ENCODE data around the gene PRDM5. TPM values are rescaled to one million over a fixed set of nuclear protein-coding genes. Genes with fewer than 3 reads are reported as not detected.

The PRDM5 gene
- total and polyA plus RNA-seq, 9 of the 15 experiments (the other 6 are each of a cell fraction or from before 2014, with no cell fraction given) = not detected

GRCh38 chr4:120926358-120927025 lies 4.0 kb upstream of the PRDM5 start:
- no peak overlapping the region for H3K4me3 ChIP-seq
- no peak overlapping the region for H3K27ac ChIP-seq (ENCODE audit: extremely low read depth, low read depth, low read length)
- no peaks in the 10 kb centered on the region for H3K36me3 ChIP-seq (ENCODE audit: control insufficient read depth, insufficient read depth, low read length)
- in situ Hi-C loops (cut with MboI) (no loop called here), intact Hi-C loops (cut with micrococcal nuclease) (no loop called here)
- H4K20me1 ChIP-seq (replicated peaks; ENCODE audit: control insufficient read depth, insufficient read depth, low read length) = no peaks in the 10 kb centered on the region
- no peak for ATAC-seq
- no peak overlapping the region for H3K9ac ChIP-seq (ENCODE audit: insufficient read depth in 1 of 2, low read depth in 2 of 2, low read length in 2 of 2)
- no peaks in the 10 kb centered on the region for H3K9me3 ChIP-seq (replicated peaks; ENCODE audit: control insufficient read depth, insufficient read depth, low read depth, low read length)
- H3K79me2 ChIP-seq (ENCODE audit: control insufficient read depth, insufficient read depth, low read length) = no peaks in the 10 kb centered on the region
- WGBS (ENCODE audit: insufficient coverage, low coverage, missing lambda C conversion rate) = 2% methylated on average over 3 of the region's 3 CpGs
- no peak for DNase-seq (ENCODE audit: extremely low read depth in 1 of 4, low spot score in 3 of 4)
- H3K4me1 ChIP-seq (replicated peaks in 1 of 2; ENCODE audit: control insufficient read depth in 2 of 2, insufficient read depth in 2 of 2, low read length in 2 of 2) = no peaks in the 10 kb centered on the region; a peak in 1 of 5 replicates
- FAIRE-seq = no peak
- H2AFZ ChIP-seq (ENCODE audit: low read depth, low read length) = no peak overlapping the region
- no TSS peak for BruUV-seq (replicated peaks)
- ChIA-PET CTCF (ENCODE audit: low intra/inter-chr PET ratio) (no interaction called here), POLR2A (no interaction called here)
- H3K27me3 ChIP-seq (ENCODE audit: control insufficient read depth in 2 of 2, insufficient read depth in 2 of 2, low read length in 2 of 2) = no peaks in the 10 kb centered on the region
- no peak overlapping the region for H3K4me2 ChIP-seq (ENCODE audit: insufficient read depth, low read length)
- no peaks in the 10 kb centered on the region for H3K9me1 ChIP-seq (ENCODE audit: control insufficient read depth, insufficient read depth, low read length)
- TF ChIP-seq RFX7 (CRISPR knock-in tag; IDR thresholded peaks at IDR 0.05) = no peak
- no peak for TF ChIP-seq RBM25 (IDR thresholded peaks at IDR 0.05; ENCODE audit: low read depth, low read length, severe bottlenecking)
- no peak for TF ChIP-seq ZNF263 (CRISPR knock-in tag; IDR thresholded peaks at IDR 0.05; ENCODE audit: borderline replicate concordance)
- TF ChIP-seq ILF3 (IDR thresholded peaks at IDR 0.05; ENCODE audit: borderline replicate concordance) = no peak
- no peak for TF ChIP-seq MIER1 (IDR thresholded peaks at IDR 0.05; ENCODE audit: low read depth)
- no peak for TF ChIP-seq SAFB (IDR thresholded peaks at IDR 0.05; ENCODE audit: borderline replicate concordance, low read depth, low read length)
- TF ChIP-seq RNF2 (IDR thresholded peaks at IDR 0.05) = no peak
- TF ChIP-seq ZNF24 (IDR thresholded peaks at IDR 0.05) = no peak
- TF ChIP-seq SMAD4 (CRISPR knock-in tag; conservative IDR thresholded peaks at IDR 0.05) = no peak
- no peak for TF ChIP-seq ZNF586 (CRISPR knock-in tag; conservative IDR thresholded peaks at IDR 0.05)
- no peak for TF ChIP-seq ZNF766 (CRISPR knock-in tag; conservative IDR thresholded peaks at IDR 0.05)
- TF ChIP-seq NFYB (IDR thresholded peaks at IDR 0.05; ENCODE audit: extremely low read depth, insufficient read length) = no peak
- TF ChIP-seq ZNF282 (CRISPR knock-in tag; IDR thresholded peaks at IDR 0.05) = no peak
- no peak for TF ChIP-seq ZBTB40 (IDR thresholded peaks at IDR 0.05)
- TF ChIP-seq ZBTB40 (CRISPR knock-in tag; IDR thresholded peaks at IDR 0.05) = no peak
- no peak for TF ChIP-seq SRF (CRISPR knock-in tag; IDR thresholded peaks at IDR 0.05)
